Keratinocyte (primary cell): ENCODE data around the gene DPEP2NB. TPM values are rescaled to one million over a fixed set of nuclear protein-coding genes. Genes with fewer than 3 reads are reported as not detected.

Source experiments
- DNase-seq: peaks from one replicate; pipeline ENCODE4 v3.0.0-alpha.2; 2011; ENCODE audit warnings: low read depth, missing footprints, low spot score
- FAIRE-seq: peaks from 2 replicates; lab custom pipeline; 2011; peaks lifted over from hg19 to GRCh38; lab: Jason Lieb, UNC
- H2AFZ ChIP-seq: 2 replicates; pipeline ENCODE4 v1.6.0; 2012; ENCODE audit warnings: low read length, control low read depth, inconsistent platforms; ENCODE audit not compliant: control insufficient read depth
- H3K27ac ChIP-seq: 2 replicates; pipeline ENCODE4 v1.5.1; 2011; ENCODE audit warnings: low read length; ENCODE audit not compliant: control insufficient read depth, insufficient read depth
- H3K27me3 ChIP-seq: 3 replicates; pipeline ENCODE4 v1.6.0; 2011; ENCODE audit warnings: low read length; ENCODE audit not compliant: control insufficient read depth, insufficient read depth; ENCODE audit errors: extremely low read depth
- H3K36me3 ChIP-seq, 2 experiments: 2 replicates in 1 of 2; 3 replicates in 1 of 2; pipeline ENCODE4 v1.5.1; 2011; ENCODE audit warnings: low read length in 2 of 2, mild to moderate bottlenecking in 1 of 2; ENCODE audit not compliant: control insufficient read depth in 2 of 2, insufficient read depth in 2 of 2; ENCODE audit errors: extremely low read depth in 1 of 2
- H3K4me1 ChIP-seq: 3 replicates; pipeline ENCODE4 v1.5.1; 2011; ENCODE audit warnings: low read length; ENCODE audit not compliant: control insufficient read depth, insufficient read depth; ENCODE audit errors: extremely low read depth
- H3K4me2 ChIP-seq: 3 replicates; pipeline ENCODE4 v1.6.0; 2011; ENCODE audit warnings: low read depth, low read length; ENCODE audit not compliant: control insufficient read depth, insufficient read depth; ENCODE audit errors: extremely low read depth
- H3K4me3 ChIP-seq, 3 experiments: fragments of 200-600 bp in 1 of 3; sonication (generic) in 1 of 3; 2 replicates in 2 of 3; 3 replicates in 1 of 3; pipeline ENCODE4 v1.5.1; 2011 to 2016; ENCODE audit warnings: low read length in 3 of 3, mild to moderate bottlenecking in 3 of 3, control low read depth in 2 of 3, inconsistent platforms in 1 of 3, low read depth in 1 of 3, mixed read lengths in 1 of 3, mixed run types in 1 of 3, moderate library complexity in 1 of 3; ENCODE audit not compliant: control insufficient read depth in 2 of 3, insufficient read depth in 2 of 3; ENCODE audit errors: extremely low read depth in 1 of 3
- H3K79me2 ChIP-seq: 2 replicates; pipeline ENCODE4 v1.6.0; 2012; ENCODE audit warnings: low read length; ENCODE audit not compliant: control insufficient read depth, insufficient read depth
- H3K9ac ChIP-seq: 3 replicates; pipeline ENCODE4 v1.6.0; 2011; ENCODE audit warnings: low read length; ENCODE audit not compliant: control insufficient read depth, insufficient read depth; ENCODE audit errors: extremely low read depth
- H3K9me1 ChIP-seq: 3 replicates; pipeline ENCODE4 v1.6.0; 2011; ENCODE audit warnings: low read length; ENCODE audit not compliant: control insufficient read depth, insufficient read depth; ENCODE audit errors: extremely low read depth
- H3K9me3 ChIP-seq: 2 replicates; pipeline ENCODE4 v1.5.1; 2012; ENCODE audit warnings: low read depth, low read length; ENCODE audit not compliant: control insufficient read depth
- H4K20me1 ChIP-seq: 3 replicates; pipeline ENCODE4 v1.6.0; 2011; ENCODE audit warnings: low read length; ENCODE audit not compliant: control insufficient read depth, insufficient read depth; ENCODE audit errors: extremely low read depth
- CTCF ChIP-seq, 3 experiments: IDR thresholded peaks in 1 of 3; conservative IDR thresholded peaks in 1 of 3; optimal IDR thresholded peaks in 1 of 3; 2 replicates in 2 of 3; 3 replicates in 1 of 3; pipeline versions ENCODE3 to v1.5.1; 2011; ENCODE audit warnings: low read length in 3 of 3, mild to moderate bottlenecking in 3 of 3, moderate library complexity in 2 of 3, control low read depth in 1 of 3, inconsistent platforms in 1 of 3; ENCODE audit not compliant: insufficient read depth in 2 of 3; ENCODE audit errors: extremely low read depth in 1 of 3
- EZH2 ChIP-seq: IDR thresholded peaks from one replicate; pipeline ENCODE4 v1.6.1; 2012; ENCODE audit warnings: inconsistent platforms, mild to moderate bottlenecking, low read length, moderate library complexity
- dilution Hi-C: fragments of 300-500 bp; cut with MboI; formaldehyde crosslinking; loops from one replicate; pipeline ENCODE4 v1.7.0; 2020; ENCODE audit warnings: low sequenced_read_pairs; ENCODE audit not compliant: extremely low pct_ligation_motif_present
- polyA plus RNA-seq, 5 experiments: library from polyadenylated mRNA; depleted of rRNA in 3 of 5; stranded (reverse) in 3 of 5; stranded (forward) in 1 of 5; unstranded in 1 of 5; fragments of >200 nt; gene quantifications; 1 replicate in 1 of 5; 2 replicates in 3 of 5; 3 replicates in 1 of 5; pipeline versions ENCODE4 v1.2.1 to v1.2.3, GENCODE V29; 2011 to 2012; ENCODE audit warnings: missing spikeins in 2 of 5, low read depth in 1 of 5, low replicate concordance in 1 of 5

Gene DPEP2NB
- polyA plus RNA-seq, 1 donor (not counting 4 experiments of a cell fraction or from before 2014, with no cell fraction given), result 0.05 TPM

DNA sequence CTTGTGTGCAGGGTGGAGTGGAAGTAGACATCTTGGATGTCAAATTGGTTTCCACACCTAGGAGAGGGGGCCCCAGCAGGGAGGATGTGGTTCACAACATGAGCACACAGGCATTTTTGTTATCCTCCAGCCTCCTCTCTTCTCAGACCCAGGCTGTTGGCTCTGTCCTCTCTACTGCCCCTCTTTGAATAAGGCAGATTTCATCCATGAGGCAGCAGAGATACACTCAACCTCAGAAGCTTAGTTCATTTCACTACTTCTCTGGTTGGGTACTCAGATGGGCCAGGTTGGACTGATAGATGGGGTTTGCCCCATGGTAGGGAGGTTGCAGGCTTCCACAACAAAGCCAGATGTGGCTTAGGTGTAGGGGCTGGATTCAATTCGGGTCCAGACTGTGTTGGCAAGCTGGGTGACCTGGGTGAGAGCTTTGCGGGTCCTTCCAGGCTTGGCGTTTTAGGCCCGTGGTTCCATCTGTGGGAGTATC, 47.2 kb upstream of the DPEP2NB start:
- TF ChIP-seq EZH2 (no peak), CTCF (optimal IDR thresholded peaks at IDR 0.05 in 1 of 3, IDR thresholded peaks at IDR 0.05 in 1 of 3, conservative IDR thresholded peaks at IDR 0.05 in 1 of 3; ENCODE audit: extremely low read depth in 1 of 3, insufficient read depth in 2 of 3, low read length in 3 of 3) (no peak)
- DNase-seq (no peak), FAIRE-seq (no peak)
- Histone ChIP-seq H3K4me3 (no peak overlapping the region), H3K79me2 (no peaks in the 10 kb centered on the region), H3K27me3 (no peaks in the 10 kb centered on the region), H3K4me2 (no peak overlapping the region), H2AFZ (no peak overlapping the region), H3K9ac (no peak overlapping the region), H3K27ac (no peak overlapping the region), H3K9me3 (no peaks in the 10 kb centered on the region), H3K36me3 (peaks cover 22 to 25% of the 10 kb centered on the region in 2 experiments), H3K9me1 (no peaks in the 10 kb centered on the region), H4K20me1 (peaks cover 3% of the 10 kb centered on the region), H3K4me1 (peaks cover 13% of the 10 kb centered on the region)
- dilution Hi-C loops, result no loop called here

GRCh38 chr16:68061396-68061795, 45.7 kb upstream of the DPEP2NB start:
- Histone ChIP-seq H3K36me3 (peaks cover 17 to 23% of the 10 kb centered on the region in 2 experiments), H3K9ac (no peak overlapping the region), H3K27ac (no peak overlapping the region), H2AFZ (no peak overlapping the region), H3K4me3 (no peak overlapping the region), H3K4me1 (peaks cover 13% of the 10 kb centered on the region), H4K20me1 (peaks cover 3% of the 10 kb centered on the region), H3K27me3 (no peaks in the 10 kb centered on the region), H3K79me2 (no peaks in the 10 kb centered on the region), H3K4me2 (no peak overlapping the region), H3K9me3 (no peaks in the 10 kb centered on the region), H3K9me1 (no peaks in the 10 kb centered on the region)
- TF ChIP-seq EZH2 (no peak), CTCF (optimal IDR thresholded peaks at IDR 0.05 in 1 of 3, IDR thresholded peaks at IDR 0.05 in 1 of 3, conservative IDR thresholded peaks at IDR 0.05 in 1 of 3; ENCODE audit: extremely low read depth in 1 of 3, insufficient read depth in 2 of 3, low read length in 3 of 3) (no peak)
- DNase-seq, result no peak
- dilution Hi-C loops, result no loop called here
- FAIRE-seq, result no peak
